SHP77 (cell line): ENCODE data around the gene MOB3A.

ENCODE experiments used
- DNase-seq, 2 experiments: peaks; one replicate each; lab custom pipeline; 2025; lab: John Stamatoyannopoulos, UW

The MOB3A gene

DNA sequence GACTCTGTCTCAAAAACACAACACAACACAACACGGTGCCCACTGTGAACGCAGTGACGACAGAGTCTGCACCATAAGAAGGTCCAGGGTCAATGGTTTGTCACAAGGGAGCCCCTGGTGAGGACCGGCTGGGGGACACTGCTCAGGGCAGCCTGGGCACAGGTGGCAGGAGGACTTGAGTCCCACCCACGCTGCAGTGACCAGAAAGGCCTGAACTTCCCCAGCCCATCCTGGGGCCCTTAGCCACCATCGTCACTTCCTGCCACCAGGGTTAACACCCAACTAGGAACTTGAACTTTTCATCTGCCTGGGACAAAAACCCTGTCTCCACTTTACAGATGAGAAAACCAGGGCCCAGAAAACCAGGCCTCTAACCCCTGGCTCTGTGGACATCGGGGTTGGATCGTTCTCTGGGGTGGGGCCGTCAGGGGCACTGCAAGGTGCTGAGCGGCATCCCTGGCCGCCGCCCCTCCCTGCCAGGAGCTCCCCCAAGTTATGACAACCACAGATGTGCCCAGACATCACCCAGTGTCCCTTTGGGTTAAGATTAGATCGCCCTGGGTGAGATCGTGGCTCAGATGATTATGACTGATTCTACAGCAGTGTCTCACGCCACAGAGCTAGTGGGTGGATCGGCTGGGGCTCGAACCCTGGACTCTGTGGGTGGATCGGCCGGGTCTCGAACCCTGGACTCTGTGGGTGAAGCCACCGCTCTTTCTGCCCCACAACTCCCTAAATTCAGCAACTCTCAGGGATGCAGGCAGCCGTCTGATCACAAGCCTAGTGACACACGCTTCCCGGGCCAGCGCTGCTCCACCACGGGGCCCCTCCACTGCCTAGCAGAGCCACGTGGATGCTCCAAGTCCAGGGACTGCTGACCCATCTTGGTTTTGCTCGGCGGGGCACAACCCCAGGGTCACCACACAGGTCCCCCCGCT lies 14.0 kb downstream of the MOB3A start:
- DNase-seq = no peak

DNA sequence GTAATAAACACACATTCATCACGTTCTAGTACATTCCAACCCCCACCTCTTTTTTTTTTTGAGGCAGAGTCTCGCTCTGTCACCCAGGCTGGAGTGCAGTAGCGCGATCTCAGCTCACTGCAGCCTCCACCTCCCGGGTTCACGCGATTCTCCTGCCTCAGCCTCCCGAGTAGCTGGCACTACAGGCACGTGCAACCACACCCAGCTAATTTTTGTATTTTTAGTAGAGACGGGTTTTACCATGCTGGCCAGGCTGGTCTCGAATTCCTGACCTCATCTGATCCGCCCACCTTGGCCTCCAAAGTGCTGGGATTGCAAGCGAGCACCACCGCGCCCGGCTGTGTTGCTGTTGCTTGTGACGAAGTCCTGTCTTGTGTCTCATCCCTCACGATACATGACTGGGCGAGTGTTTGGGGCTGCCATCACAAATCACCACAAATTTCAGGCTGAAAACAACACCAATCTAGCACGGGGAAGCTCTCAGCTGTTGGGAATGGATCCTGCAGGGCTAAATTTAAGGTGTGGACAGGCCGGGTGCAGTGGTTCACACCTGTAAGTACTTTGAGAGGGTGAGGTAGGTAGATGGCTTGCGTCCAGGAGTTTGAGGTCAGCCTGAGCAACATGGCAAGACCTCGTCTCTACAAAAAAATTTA lies 15.7 kb downstream of the MOB3A start:
- DNase-seq = no peak

DNA sequence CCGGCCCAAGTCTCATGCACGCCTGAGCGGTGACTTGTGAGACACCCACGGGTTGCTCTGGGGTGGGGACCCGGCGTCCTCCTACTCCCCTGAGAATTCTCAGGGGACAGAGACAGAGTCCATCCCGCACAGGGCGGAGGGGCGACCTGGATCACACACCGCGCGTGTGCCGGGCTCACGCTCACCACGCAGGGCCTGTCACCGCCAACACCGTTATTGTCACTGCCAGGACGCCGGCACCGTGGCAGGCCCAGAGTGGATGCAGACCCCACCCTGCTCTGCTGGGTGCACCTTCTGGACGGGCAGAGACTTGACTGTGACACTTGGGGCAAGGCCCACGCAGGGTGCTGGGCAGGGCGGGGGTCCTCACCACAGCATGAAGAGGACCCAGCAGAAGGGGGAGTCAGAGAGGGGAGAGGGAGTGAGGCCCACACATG lies 16.2 kb downstream of the MOB3A start:
- no peak for DNase-seq

DNA sequence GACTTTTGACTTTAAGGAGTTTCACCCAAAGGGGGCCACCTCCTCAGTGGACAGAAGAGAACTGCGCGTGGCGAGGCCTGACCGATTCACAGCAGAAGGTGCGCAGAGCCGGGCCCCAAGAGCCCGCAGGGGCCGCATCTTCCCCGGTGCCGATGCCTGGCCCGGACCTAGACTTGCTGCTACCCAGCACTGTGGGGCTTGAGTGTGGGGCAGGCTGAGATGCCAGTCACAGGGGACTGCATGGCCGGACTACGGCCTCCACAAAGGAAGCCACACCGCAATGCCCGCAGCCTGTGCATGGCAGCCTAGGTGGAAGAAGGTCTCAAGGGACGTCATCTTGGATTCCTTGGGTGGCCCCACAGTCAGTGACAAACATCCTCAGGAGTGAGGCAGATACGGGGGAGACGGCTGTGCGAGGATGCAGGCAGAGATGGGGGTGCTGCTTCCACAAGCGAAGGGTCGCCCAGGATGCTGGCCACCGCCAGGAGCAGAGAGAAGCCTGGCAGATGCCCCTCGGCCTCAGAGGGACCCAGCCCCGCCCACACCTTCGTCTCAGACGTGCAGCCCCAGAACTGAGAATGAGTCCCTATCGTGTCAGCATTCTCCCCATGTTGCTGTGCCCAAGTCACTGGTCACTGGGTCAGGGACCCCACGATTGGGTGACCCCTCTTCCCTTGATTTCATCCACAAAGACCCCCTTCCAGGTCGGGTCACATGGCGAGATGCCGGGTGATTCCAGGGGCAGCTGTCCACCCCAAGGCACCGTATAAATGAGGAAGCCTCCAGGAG lies 16.9 kb downstream of the MOB3A start:
- DNase-seq = no peak

DNA sequence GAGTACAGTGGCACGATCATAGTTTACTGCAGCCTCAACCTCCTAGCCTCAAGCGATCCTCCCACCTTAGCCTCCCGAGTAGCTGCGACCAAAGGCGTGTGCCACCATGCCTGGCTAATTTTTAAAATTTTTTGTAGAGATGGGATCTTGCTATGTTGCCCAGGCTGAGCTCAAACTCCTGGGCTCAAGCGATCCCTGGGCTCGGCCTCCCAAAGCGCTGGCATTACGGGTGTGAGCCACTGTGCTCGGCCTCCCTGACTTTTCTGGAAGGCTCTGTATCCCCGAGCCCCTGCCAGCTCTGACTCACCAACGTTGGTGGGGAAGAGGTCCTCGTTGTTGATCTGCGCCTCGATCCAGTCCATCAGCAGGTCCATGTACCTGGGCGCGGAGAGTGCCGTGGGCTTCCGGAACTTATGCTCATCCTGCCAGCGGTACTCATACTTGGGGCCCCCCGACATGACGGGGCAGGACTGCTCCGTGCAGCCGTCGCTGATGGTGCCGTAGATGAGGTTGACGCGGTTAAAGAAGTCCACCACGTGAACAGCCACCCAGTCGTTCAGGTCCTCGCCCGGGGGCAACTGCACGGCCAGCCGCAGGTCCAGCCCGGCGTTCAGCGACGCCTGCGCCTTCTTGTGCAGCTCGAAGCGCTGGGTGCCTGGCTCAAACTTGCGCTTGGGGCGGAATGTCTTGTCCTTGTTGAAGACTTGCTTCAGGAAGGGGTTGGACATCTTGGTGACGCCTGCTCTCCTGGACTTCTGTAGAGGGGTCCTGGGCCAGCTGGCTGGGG lies 18.1 kb downstream of the MOB3A start:
- no peak for DNase-seq

DNA sequence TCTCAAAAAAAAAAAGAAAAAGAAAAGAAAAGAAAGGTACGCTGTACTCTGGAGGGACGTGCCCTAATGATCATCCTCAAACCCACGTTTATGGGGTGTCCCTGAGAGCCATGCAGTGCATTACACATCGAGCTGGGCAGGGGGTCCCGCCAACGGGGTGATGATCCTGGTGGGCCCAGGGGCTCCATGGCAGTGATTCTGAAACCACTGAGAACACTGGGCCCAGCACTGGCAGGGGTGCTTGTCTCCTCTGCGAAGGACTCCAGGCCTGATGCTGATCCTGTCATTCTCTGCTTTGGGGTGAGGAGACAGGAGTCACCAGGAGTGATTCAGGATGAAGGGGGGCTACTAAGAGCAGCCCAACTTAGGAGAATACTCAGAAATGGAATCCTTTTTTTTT lies 18.7 kb downstream of the MOB3A start:
- no peak for DNase-seq

DNA sequence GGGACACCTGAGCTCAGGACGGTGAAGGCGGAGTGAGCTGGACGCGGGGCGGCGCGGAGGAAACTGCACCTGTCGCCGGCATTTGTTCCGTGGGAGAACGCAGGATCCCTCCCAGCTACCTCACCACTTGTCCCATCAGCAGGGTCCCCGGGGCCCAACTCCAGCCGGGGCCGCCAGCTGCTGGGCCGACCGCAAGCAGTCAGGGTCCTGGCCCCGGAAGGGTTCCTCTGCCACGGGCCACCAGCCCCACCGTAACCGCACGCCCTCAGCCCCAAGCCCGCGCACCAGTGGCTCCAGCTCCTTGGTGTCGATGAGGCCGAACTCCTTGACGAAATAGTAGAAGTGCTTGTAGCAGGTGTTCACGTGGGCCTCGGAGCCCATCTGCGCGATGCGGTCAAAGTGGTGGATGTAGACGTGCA lies 19.6 kb downstream of the MOB3A start:
- DNase-seq = no peak

DNA sequence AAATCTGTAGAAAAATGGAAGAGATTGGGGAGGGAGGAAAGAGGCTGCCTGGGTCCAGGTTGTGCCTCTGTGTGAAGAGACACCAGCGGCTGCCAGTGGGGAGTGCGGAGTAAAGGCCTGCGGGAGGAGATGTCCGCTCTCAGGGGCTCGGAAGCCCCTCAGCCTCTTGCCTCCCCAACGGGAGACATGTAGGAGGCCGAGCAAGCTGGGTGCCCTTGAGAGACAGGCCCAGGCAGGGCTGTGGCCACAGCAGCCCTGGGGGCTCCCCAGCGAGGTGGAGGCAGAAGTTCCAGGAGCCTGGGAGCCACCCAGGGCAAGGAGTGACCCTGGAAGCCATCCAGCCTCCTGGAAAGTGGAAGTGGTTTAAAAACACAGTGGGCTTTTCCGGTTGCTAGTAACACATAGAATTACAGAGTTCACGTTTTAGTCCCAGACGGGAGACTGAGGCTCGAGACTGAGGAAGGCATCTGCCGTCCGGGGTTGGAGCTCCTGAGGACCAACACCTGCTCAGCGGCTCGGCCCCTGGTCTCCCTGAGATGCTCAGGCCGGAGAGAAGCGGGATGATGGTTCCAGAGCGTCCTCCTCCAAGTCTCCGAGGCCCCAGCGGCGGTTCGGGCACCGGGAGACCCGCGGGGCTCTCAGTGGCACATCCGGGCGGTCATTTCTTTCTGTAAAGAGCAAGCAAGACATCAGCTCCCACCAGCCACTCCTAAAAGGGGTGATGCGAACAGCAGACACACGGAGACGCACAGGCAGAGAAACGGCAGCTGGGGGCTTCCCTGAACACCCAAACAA lies 23.2 kb downstream of the MOB3A start:
- no peak for DNase-seq

DNA sequence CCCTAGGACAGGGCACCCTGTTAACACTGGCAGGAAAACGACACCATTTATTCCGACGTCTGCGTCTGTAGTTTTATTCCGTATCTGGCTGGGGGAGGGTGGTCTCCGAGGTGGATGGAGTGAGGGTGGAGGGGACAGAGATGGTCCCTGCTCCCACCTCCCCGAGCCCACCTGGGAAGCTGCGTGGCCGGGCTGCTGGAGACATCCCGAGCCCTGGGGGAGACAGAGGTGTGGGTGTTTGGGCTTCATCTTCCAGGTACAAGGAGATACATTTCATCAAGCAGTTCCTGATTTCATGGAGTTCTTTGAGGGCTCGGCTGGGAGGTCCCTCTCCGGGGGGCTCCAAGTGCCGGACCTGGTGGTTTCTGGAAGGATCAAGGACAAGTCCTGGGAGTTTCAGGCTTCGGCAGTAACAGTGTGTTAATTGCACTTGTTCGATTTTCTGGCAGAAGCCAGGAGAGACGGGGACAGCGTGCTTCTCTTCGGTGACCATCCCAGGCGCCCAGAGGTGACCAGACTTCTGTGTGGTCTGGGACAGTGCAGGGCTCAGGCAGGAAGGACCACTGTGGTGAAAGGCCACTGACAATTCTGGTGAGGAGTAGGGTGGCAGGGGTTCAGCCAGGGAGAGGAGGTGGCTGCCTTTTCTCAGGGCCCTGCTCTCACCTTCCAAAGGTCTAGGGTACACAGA lies 25.0 kb downstream of the MOB3A start:
- DNase-seq = no peak

DNA sequence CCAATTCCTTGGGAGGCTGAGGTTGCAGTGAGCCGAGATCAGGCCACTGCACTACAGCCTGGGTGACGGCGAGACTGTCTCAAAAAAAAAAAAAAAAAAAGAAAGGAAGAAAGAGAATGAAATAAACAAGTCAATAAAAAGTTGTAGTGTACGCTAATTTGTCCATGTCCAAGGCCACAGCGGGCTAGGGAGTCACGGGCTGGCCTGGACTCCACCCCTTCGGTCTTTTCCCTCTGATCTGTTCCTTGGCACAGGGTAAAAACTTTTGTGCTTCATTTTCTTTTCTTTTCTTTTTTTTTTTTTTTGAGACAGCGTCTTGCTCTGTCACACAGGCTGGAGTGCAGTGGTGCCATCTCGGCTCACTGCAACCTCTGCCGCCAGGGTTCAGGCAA lies 25.7 kb downstream of the MOB3A start:
- DNase-seq = no peak

DNA sequence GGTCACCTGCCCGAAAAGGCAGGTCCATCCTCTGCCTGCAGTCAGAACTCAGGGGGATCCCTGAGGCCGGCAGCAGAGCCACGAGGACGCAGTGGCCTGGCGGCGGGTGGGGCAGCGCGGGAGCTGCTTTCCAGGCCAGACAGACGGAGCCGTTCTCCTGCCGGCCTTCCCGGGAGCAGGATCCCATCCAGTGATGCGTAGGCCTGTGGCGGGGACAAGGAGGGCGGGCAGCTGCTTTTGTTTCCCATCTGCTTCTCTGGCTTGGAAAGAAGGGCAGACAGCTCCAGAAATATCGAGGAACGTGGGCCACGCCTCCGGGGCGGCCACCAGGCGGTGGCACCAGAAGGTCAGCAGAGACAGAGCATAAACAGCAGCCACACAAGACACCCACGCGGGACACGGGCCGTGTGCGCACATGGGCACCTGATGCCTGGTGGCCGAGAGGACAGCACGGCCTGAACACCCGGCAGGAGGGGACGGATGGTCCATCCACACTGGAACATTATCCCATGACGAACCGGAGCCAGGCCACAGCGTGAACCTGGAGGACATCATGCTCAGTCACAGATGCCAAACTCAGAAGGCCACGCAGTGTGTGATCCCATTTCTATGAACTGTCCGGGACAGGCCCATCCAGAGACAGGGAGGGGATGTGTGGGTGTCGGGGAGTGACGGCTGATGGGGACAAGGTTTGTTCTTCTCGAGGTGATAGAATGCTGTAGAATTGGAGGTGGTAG lies 31.2 kb downstream of the MOB3A start:
- peak; percentile 44 to 56 for DNase-seq

DNA sequence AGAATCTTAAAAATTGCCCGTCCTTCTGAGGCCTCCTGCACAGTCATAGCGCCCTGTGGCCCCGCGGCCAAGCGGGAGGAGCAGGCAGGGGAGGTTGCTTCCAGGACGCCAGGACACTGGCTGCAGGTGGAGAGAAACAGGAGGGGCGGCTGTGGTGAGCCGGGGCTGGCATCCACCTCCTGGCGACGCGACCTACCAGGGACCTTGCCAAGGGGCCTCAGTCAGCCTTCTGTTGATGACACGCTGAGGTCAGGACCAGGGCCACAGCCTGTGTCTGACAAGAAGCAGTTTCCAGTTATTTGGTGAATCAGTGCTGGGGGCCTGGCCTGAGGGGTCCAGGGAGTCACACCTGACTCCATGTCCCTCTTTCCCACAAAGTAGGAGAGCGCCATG lies 31.7 kb downstream of the MOB3A start:
- peak in 1 of 2 experiments; percentile 32 for DNase-seq

DNA sequence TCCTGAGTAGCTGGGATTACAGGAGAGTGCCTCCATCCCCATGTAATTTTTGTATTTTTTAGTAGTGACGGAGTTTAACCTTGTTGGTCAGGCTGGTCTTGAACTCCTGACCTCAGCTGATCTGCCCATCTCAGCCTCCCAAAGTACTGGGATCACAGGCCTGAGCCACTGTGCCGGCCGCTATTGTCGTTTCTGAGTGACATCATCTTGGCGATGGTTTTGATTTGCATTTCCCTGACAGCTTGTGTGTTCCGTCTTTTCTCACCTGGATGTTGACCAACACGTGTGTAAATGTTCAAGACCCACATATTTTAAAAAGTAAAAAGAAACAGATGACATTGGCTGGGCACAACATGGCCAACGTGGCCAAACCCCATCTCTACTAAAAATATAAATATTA lies 32.3 kb downstream of the MOB3A start:
- DNase-seq = no peak

DNA sequence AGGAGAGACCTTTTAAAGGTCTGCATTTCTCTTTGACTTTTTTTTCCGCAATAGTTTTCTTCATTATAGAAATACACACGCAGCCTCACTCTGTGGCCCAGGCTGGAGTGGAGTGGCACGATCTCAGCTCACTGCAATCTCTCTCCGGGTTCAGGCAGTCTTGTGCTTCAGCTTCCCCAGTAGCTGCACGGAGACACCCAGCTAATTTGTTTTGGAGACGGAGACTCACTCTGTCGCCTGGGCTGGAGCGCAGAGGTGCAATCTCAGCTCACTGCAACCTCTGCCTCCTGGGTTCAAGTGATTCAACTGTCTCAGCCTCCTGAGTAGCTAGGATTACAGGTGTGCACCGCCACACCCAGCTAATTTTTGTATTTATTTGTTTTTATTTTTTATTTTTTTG lies 33.4 kb downstream of the MOB3A start:
- DNase-seq = no peak

DNA sequence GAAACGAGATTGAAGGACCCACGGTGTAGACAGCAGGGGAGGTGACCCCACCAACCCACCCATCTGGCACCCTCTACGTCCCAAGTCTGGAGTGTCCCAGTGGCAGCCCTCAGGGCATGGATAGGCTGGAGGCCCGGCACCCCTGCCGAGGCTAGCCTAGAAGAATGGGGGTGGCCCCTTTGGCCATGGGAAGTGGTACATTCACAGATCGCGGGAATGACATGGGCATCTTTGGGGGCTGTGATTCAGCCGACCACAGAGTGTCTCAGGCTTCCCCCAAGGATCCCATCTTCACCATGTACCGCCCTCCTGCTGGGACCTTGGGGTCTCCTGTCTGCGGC lies 33.8 kb downstream of the MOB3A start:
- DNase-seq = no peak

DNA sequence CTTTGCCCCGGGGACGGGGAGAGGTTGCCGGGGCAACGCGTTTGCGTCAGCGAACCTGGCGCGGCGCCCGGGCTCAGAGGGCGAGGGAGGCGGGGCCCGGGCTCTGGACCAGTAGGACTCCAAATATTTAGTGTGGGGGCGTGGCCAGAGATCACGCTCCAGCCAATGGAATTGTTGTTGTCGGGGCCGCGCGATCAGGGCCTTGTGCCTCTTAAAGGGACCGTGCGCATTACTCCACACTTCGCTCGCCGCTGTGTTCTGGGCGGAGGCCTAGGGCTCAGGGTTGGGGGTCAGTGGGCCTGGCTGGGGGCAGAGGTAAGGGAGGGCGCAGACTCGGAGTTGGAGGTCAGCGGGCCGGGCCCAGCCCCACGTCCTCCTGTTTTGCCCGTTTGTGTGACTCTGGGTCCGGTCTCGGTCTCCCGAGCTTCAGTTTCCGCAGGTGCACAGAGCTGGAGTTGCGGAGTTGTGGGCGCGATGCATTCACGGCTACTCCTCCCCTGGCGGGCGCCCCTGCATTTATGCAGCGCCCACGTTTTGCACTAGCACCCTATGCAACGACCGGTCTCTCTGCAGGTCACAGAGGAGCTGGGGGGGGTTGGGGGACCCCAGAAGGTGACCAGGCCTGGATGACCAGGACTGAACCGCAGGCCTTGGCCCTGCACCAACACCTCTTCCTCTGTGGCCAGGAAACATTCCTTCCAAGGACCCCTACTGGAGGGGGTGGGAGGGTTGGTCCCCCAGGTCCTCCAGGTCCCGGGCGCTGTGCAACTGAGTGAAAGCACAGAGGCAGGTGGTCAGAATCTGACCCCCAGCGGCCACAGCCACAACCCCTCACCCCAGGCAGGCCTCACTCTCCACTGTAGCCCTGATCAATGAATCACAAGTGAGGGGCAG lies 34.4 kb downstream of the MOB3A start:
- peak; percentile 98 to 99 for DNase-seq

DNA sequence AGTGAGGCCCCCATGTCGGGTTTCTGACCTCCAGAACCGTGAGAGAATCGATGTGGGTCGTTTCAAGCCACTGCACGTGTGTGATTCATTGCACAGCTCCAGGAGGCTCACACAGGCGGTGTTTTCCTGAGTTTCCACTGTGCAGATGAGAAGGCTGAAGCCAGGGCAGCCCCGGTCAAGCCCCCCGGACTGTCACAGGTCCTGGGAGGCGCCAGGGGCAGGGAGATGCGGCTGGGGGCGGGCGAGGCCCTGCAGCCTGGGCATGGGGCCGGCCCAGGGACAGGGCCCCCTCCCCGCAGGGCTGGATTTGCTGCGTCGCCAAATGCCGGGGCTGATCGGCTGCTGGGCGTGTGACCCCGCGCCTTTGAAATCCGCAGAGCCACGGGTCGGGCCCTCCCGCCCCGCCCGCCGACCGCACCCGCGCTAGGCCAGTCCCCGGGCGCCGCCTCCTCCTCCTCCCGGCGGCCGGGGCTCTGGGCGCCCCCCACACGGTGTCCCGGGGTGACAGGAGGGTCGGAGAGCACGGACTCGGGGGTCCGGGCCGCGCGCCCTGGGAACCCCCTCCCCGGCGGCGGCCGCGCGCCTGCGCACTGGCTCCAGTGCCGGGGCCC lies 35.1 kb downstream of the MOB3A start:
- peak in 1 of 2 experiments; percentile 33 for DNase-seq
